NCI-H2107 treated with DMSO at 0.1 percent for 48 hours (cell line): ENCODE measurements around the gene UHRF1.
"Not testable (repeated sequence)": the region's sequence is repeated elsewhere in the genome, so short reads cannot be mapped to it uniquely, and the experiment has no call there.

Source experiments
- DNase-seq: peaks from one replicate; lab custom pipeline; 2025; ENCODE audit not compliant: unreplicated experiment; lab: John Stamatoyannopoulos, UW

The UHRF1 gene

DNA sequence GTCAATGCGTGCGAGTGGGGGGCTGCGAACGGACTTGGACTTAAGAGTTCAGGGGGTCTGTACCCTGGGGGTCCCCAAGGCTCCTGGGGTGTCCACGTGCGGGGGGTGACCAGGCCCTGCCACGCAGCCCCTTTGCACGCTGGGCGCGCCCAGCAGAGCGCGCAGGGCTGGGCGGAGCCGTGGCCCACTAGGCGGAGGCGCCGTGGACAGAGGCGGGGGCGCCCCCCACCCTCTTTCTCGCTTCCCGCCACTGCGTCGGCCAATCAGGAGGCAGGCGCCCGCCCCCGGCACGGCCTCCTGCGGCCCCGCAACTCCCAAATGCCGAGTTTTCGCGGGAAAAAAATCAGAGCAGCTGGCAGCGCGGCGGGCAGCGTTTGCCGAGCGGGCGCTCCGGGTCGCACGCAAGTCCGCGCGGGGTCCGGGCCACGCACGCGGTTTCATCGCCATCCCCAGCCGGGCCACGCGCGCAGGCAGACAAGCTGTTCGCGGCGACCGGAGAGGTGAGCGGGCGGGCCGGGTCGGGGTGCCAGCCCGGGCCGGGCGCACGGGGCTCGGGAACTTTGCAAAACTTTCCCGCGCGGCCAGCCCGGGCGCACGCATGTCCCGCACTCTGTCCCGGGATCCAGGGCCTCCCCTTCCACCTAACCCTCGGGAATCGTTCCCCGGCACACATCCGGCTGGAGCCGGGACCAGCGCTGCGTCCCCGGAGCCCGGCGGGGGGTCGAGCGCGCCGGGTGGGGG, at the start of gene UHRF1:
TSS of gene UHRF1 (plus strand) at position 346 of the 741 bp plus-strand sequence. CDS start 1,385 bp downstream, outside the sequence.
- peak; percentile 18 for DNase-seq

DNA sequence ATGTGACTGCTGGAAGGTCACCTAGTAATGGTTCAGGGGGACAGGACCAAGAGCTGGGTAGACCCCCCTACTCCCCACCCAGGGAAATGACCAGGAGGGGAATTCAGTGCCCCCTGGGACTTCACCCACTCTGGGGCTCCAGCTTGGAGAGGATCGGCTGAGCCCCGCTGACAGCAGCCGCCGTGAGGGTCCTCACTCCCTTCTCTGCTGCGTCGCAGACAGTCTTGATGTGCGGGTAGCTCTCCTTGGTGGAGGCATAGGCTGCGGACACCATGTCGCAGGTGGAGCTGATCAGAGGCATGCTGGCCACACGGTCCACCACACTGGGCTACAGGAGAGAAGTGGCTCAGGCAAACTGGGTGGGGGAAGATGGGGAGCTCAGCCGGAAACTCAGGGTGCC, 49.6 kb upstream of the UHRF1 start:
- no peak for DNase-seq

GRCh38 chr19:4861147-4861546, 48.2 kb upstream of the UHRF1 start:
- no peak for DNase-seq

- no peak for DNase-seq
Observed at GRCh38 chr19:4866595-4867424, 42.5 kb upstream of the UHRF1 start.

DNA sequence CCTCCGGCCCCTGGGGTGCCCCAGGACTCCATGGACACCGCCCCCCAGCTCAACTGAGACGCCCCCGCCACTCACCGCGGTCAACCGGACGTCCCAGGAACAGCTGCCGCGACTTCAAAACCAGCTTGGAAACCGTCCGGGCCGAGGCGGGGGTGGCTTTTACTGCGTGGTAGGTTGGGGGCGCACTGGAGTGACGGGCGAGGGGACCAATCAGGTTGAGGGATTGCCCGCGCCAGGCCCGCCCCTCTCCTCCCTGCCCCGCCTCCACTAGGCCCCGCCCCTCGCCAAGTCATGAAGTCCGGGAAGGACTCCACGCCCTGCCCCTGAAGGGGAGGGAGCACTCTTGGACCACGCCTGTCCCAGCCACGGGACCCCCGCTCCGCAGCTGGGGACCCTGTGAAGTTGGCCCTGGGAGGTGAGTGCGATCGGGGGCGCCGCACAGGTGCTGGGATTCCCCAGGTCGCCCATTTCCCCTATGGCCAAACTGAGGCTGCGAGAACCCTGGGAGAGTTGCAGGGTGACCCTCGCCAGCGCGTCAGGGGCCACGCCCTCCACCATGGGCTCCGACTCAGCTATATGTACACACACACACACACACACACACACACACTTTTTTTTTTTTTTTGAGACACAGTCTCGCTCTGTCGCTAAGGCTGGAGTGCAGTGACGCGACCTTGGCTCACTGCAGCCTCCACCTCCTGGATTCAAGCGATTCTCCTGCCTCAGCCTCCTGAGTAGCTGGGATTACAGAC, 41.6 kb upstream of the UHRF1 start, which contains the start of gene PLIN3:
TSS of gene PLIN3 (minus strand) at position 134 of the 752 bp plus-strand sequence. CDS start 6,273 bp downstream, outside the sequence.
- DNase-seq, result no peak

DNA sequence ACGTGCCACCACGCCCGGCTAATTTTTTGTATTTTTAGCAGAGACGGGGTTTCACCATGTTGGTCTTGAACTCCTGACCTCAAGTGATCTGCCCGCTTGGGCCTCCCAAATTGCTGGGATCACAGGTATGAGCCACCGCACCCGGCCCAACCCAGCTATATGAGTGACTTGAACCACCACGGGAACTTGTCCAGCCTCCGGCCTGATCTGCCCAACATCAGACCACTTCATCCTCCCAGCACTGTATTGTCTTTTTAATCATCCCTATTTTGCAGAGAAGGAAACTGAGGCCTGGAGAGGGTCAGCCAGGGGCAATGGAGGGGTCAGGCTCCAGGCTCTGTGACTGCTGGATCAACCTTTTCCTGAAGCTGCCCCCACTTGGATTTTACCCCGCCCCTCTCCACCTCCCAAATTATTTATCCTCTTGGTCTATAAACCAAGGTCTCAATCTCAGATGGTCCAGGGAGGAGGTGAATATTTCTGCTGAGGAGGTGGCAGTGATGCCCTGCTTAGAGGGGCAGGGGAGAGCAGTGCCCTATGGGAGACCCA, 40.9 kb upstream of the UHRF1 start:
- no peak for DNase-seq

DNA sequence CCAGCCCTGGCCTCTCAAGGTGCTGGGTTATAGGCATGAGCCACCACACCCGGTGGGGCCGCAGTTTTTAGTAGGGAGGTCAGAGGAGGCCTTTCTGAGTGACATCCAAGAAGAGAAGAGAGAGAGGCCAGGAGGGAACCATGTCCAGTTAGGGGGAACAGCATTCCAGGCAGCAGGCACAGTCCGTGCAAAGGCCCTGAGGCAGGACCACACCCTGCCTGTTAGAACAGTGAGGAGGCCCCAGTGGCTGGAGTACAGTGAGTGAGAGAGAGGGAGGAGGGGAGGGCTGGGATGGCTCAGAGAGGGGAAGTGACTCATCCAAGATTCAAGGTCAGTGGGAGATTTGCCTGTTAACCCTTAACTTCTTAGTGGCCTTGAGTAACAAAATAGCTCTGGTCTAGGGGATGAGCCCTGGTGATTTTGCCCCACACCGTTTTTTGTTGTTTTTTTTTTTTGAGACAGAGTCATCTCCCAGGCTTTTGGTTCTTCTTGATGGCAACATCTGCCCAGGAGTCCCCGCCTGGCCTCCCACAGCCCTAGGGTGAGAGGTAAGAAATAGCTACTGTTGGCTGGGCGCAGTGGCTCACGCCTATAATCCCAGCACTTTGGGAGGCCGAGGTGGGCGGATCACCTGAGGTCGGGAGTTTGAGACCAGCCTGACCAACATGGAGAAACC, 39.1 kb upstream of the UHRF1 start:
- no peak for DNase-seq

GRCh38 chr19:4871711-4872110, 37.6 kb upstream of the UHRF1 start:
- no peak for DNase-seq

DNA sequence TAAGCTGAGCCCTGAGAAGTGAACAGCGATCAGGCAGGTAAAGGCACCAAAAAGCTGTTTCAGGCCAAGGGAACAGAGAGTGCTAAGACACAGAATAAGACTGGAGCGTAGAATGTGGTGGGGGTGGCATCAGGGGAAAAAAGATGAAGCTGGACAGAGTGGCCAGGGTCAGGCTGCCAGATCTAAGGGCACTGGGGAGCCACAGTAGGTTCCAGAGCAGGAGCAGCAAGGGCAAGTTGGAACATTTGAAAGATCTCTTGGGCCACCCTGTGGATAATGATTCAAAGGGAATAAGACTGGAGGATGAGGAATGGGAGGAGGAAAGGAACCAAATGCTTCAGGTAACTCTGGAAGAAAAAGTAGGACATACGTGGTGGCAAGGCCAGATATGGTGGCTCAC, 35.4 kb upstream of the UHRF1 start:
- DNase-seq, result no peak

DNA sequence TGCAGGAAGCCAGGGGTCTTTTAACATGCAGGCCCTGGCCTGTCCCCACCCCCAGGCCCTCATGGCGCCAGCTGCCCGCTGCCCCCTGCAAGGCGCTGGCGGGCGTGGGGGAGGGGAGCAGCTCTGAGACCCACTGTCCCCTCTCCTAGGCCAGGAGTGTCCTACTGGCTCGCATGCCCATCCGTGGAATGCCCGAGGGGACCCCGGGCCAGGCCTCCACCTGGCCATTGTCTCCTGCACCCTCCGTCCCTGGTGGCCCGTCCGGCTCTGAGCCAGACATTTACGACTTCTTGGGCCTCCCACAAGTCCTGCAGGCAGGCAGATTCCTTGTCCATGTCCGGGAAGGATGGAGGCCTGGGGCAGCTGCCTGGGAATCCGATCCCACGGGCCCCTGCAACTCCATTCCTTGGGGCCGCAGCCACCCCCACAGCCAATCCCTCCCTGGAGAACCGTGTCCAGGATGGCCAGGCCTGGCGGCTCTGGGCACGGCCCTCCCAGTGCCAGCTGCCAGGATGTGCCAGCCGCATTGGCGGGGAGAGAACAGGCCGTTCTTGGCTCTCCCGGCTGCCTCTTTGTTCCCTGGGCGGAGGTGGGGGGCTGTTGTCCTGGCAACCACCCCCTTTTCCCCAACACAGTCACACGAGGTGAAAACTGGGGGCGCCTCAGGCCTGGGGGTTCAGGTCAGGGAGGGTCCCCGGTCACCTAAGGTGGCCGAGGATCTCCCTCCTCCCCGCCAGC, 31.4 kb upstream of the UHRF1 start:
- no peak for DNase-seq

DNA sequence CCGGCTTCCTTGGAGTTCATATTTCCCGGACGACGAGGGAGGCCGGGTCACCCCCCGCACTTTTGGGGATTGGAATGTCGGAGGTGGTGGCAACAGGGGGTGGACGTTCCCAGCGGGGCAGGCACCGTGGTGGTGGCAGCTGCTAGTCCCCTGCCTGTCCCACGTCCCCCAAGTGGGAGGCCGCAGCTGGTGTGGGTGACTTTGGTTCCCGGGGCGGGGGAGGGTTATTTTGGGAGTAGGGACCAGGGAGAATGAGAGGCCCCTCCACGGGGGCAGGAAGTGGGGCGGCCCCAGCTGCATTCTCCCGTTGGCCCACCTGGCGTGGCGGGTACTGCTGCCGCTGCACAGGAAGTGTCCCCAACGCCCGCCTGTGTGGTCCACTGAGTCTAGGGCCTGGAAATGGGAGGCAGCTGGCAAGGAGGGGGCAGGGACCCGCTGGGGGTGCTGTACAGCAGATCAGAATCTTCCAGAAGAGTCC, 30.8 kb upstream of the UHRF1 start:
- DNase-seq, result no peak

DNA sequence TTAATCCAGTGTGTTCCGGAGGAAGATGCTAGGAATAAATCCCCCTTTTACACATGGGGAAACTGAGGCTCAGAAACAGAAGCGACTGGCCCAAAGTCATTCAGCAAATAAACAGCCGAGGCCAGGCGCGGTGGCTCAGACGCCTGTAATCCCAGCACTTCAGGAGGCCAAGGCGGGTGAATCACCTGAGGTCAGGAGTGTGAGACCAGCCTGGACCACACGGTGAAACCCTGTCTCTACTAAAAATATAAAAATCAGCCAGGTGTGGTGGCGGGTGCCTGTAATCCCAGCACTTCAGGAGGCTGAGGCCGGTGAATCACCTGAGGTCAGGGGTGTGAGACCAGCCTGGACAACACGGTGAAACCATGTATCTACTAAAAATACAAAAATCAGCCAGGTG, 30.3 kb upstream of the UHRF1 start:
- DNase-seq, result no peak

- DNase-seq, result not testable (repeated sequence)
Observed at GRCh38 chr19:4882874-4883273, 26.4 kb upstream of the UHRF1 start.

GRCh38 chr19:4884993-4885392, 24.3 kb upstream of the UHRF1 start:
- DNase-seq, result not testable (repeated sequence)

GRCh38 chr19:4887803-4888202, 21.5 kb upstream of the UHRF1 start:
- not testable (repeated sequence) for DNase-seq

DNA sequence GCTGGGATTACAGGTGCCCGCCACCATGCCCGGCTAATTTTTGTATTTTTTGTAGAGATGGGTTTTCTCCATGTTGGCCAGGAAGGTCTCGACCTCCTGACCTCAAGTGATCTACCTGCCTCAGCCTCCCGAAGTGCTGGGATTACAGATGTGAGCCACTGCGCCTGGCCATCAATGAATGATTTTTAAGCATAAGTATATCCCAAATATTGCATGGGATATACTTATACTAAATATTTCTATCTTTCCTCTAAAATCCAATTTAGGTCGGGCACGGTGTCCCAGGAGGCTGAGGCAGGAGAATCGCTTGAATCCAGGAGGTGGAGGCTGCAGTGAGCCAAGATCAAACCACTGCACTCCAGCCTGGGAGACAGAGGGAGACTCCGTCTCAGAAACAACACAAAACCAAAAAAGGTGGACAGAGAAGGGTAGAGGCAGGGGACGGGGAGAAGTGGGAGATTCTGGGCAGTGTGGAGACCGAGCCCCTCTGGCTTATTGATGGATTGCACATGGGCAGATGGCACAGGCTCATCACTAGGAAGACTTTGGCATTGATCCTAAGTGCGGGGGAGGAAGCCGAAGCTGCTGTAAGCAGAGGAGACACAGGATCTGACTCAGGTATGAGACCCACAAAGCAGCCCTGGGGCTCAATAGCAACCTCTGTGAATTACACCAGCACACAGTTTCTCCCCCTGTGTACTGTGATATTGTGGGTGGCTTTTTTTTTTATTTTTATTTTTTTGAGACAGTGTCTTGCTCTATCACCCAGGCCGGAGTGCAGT, 20.1 kb upstream of the UHRF1 start:
- no peak for DNase-seq

DNA sequence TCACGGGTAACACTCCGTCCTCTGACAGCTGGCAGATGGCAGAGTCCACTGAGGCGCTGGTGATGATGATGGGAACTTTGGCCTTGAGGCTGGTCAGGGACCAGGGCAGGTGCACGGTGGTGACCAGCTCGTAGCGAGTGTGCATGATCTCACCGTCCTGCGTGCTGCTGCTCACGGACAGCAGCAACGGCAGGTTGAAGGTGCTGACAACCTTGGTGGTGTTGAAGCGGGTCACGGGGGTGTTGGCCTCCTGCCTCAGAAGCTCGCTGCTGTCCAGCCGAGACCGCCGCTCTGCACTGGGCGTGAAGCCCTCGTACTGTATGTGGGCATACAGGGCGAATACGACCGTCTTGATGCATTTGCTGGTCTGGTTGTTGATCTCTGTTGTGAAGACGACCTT, 18.2 kb upstream of the UHRF1 start:
- DNase-seq, result no peak

GRCh38 chr19:4892962-4893361, 16.3 kb upstream of the UHRF1 start:
- DNase-seq, result not testable (repeated sequence)

DNA sequence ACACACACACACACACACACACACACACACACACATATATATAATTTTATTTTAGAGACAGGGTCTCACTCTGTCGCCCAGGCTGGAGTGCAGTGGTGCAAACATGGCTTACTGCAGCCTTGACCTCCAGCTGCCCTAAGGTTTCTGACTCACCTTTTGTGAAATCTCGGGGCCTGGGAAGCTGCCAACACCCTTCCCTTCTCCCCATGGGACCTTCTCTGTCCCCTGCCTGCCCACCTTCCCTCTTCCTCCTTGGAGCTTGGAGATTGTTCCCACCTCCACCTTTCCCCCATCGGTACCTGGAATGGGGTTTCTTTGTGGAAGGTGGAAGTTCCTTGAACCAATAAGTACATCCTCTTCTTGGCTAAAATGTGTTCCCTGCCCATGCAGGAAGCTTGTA, 12.9 kb upstream of the UHRF1 start:
- no peak for DNase-seq
